Measurements from ENCODE around the gene MED13. TPM values are rescaled to one million over a fixed set of nuclear protein-coding genes. Genes with fewer than 3 reads are reported as not detected.

MED13 gene
- total RNA-seq, 1 experiment from 2014 or later, result 49.4 TPM

GRCh38 chr17:62043602-62044001, 21.5 kb downstream of the MED13 start:
- BruUV-seq (replicated peaks), result no TSS peak
- POLR2A ChIA-PET (ENCODE audit: unreplicated experiment), result no interaction called here
- Histone ChIP-seq H3K27ac (no peak overlapping the region), H4K20me1 (ENCODE audit: insufficient read depth) (peaks cover 57% of the 10 kb centered on the region), H3K4me3 (no peak overlapping the region), H3K4me1 (replicated peaks; ENCODE audit: insufficient read depth) (no peaks in the 10 kb centered on the region), H3K27me3 (ENCODE audit: insufficient read depth, low read depth) (no peaks in the 10 kb centered on the region), H2AFZ (no peak overlapping the region), H3F3A (ENCODE audit: insufficient read depth, low read depth) (no peaks in the 10 kb centered on the region), H3K79me2 (ENCODE audit: low read depth) (peaks cover 74% of the 10 kb centered on the region), H3K9me3 (ENCODE audit: insufficient read depth, low read depth) (no peaks in the 10 kb centered on the region), H3K36me3 (ENCODE audit: low read depth) (peaks cover 21% of the 10 kb centered on the region), H3K4me2 (no peak overlapping the region), H3K9me2 (ENCODE audit: insufficient read depth) (no peaks in the 10 kb centered on the region)
- DNase-seq, result no peak
- CTCF ChIA-PET, result no interaction called here
- no peak for TF ChIP-seq CTCF (conservative IDR thresholded peaks at IDR 0.05)
- no peak for TF ChIP-seq EZH2 (IDR thresholded peaks at IDR 0.05; ENCODE audit: low read depth)
- intact Hi-C loops (cut with micrococcal nuclease; ENCODE audit: unreplicated experiment), result no loop called here

GRCh38 chr17:62043140-62043539, 21.9 kb downstream of the MED13 start:
- ChIA-PET POLR2A (ENCODE audit: unreplicated experiment) (no interaction called here), CTCF (no interaction called here)
- intact Hi-C loops (cut with micrococcal nuclease; ENCODE audit: unreplicated experiment), result no loop called here
- Histone ChIP-seq H3K9me2 (ENCODE audit: insufficient read depth) (no peaks in the 10 kb centered on the region), H3K9me3 (ENCODE audit: insufficient read depth, low read depth) (no peaks in the 10 kb centered on the region), H3F3A (ENCODE audit: insufficient read depth, low read depth) (no peaks in the 10 kb centered on the region), H2AFZ (no peak overlapping the region), H3K36me3 (ENCODE audit: low read depth) (peaks cover 20% of the 10 kb centered on the region), H3K4me2 (no peak overlapping the region), H3K4me3 (no peak overlapping the region), H3K4me1 (replicated peaks; ENCODE audit: insufficient read depth) (no peaks in the 10 kb centered on the region), H4K20me1 (ENCODE audit: insufficient read depth) (peaks cover 55% of the 10 kb centered on the region), H3K79me2 (ENCODE audit: low read depth) (peaks cover 73% of the 10 kb centered on the region), H3K27ac (no peak overlapping the region), H3K27me3 (ENCODE audit: insufficient read depth, low read depth) (no peaks in the 10 kb centered on the region)
- BruUV-seq (replicated peaks), result no TSS peak
- no peak for TF ChIP-seq CTCF (conservative IDR thresholded peaks at IDR 0.05)
- no peak for DNase-seq

- H3F3A ChIP-seq (ENCODE audit: insufficient read depth, low read depth), result peaks cover 6% of the 10 kb centered on the region; the same call in 1 of the 2 replicates
Measured at GRCh38 chr17:62038248-62038647, 26.8 kb downstream of the MED13 start.

More at GRCh38 chr17:62038248-62038647, 26.8 kb downstream of the MED13 start:
- peaks cover 41% of the 10 kb centered on the region for H3K36me3 ChIP-seq (ENCODE audit: low read depth)
- H3K4me3 ChIP-seq, result no peak overlapping the region
- H3K4me2 ChIP-seq, result no peak overlapping the region
- H3K4me1 ChIP-seq (replicated peaks; ENCODE audit: insufficient read depth), result no peaks in the 10 kb centered on the region
- H3K27ac ChIP-seq, result no peak overlapping the region
- BruUV-seq (replicated peaks), result no TSS peak
- TF ChIP-seq EZH2 (IDR thresholded peaks at IDR 0.05; ENCODE audit: low read depth) (no peak), CTCF (conservative IDR thresholded peaks at IDR 0.05) (no peak)
- H3K9me2 ChIP-seq (ENCODE audit: insufficient read depth), result no peaks in the 10 kb centered on the region
- POLR2A ChIA-PET (ENCODE audit: unreplicated experiment), result no interaction called here
- CTCF ChIA-PET, result no interaction called here
- H4K20me1 ChIP-seq (ENCODE audit: insufficient read depth), result peaks cover 63% of the 10 kb centered on the region
- H3K79me2 ChIP-seq (ENCODE audit: low read depth), result peaks cover 69% of the 10 kb centered on the region
- intact Hi-C loops (cut with micrococcal nuclease; ENCODE audit: unreplicated experiment), result no loop called here
- H3K9me3 ChIP-seq (ENCODE audit: insufficient read depth, low read depth), result no peaks in the 10 kb centered on the region
- DNase-seq, result no peak
- no peak overlapping the region for H2AFZ ChIP-seq
- H3K27me3 ChIP-seq (ENCODE audit: insufficient read depth, low read depth), result no peaks in the 10 kb centered on the region

Data from PC-9 (cell line).